ENCODE results near the gene C4BPB. TPM values are rescaled to one million over a fixed set of nuclear protein-coding genes. Genes with fewer than 3 reads are reported as not detected.
A peak's percentile ranks its signal among the peaks of the same experiment; 100 is the strongest.
"Not testable (repeated sequence)": the region's sequence is repeated elsewhere in the genome, so short reads cannot be mapped to it uniquely, and the experiment has no call there.

The C4BPB gene
- polyA plus RNA-seq, 1 donor (not counting 4 experiments of a cell fraction or from before 2014, with no cell fraction given): not detected

DNA sequence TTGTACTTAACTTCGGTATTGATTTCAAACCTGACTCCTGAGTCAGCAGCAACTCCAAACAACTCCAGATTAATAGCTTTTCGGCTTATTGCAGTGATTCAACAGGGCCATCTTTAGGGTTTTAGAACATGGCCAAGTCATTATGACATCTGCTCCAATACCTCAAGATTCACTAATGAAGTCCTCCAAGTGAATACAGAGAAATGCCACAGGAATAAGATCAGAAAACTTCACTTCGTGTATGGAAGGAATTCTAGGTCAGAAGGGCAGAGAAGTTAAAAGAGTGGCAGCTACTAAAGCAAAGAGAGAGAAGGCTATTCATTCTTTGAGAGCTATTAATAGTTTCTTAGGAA is 48.5 kb upstream of the C4BPB start:
- H3K9ac ChIP-seq (ENCODE audit: control insufficient read depth, extremely low read depth, insufficient read depth, low read length): no peak overlapping the region
- no peaks in the 10 kb centered on the region for H3K27me3 ChIP-seq (ENCODE audit: control insufficient read depth, extremely low read depth, insufficient read depth, low read length)
- H3K27ac ChIP-seq (ENCODE audit: control insufficient read depth, insufficient read depth, low read length): no peak overlapping the region
- H4K20me1 ChIP-seq (ENCODE audit: control insufficient read depth, extremely low read depth, insufficient read depth, low read length): no peaks in the 10 kb centered on the region
- no peak overlapping the region for H3K4me3 ChIP-seq (ENCODE audit: control insufficient read depth in 2 of 3, extremely low read depth in 1 of 3, insufficient read depth in 2 of 3, low read depth in 1 of 3, low read length in 3 of 3)
- no peak overlapping the region for H2AFZ ChIP-seq (ENCODE audit: control insufficient read depth, low read length)
- peaks cover 10% of the 10 kb centered on the region for H3K4me1 ChIP-seq (ENCODE audit: control insufficient read depth, extremely low read depth, insufficient read depth, low read length)
- H3K9me3 ChIP-seq (ENCODE audit: control insufficient read depth, low read depth, low read length): no peaks in the 10 kb centered on the region
- H3K36me3 ChIP-seq (ENCODE audit: control insufficient read depth in 2 of 2, extremely low read depth in 1 of 2, insufficient read depth in 2 of 2, low read length in 2 of 2): peaks cover 0 to 3% of the 10 kb centered on the region in 2 experiments
- no peak overlapping the region for H3K4me2 ChIP-seq (ENCODE audit: control insufficient read depth, extremely low read depth, insufficient read depth, low read depth, low read length)
- TF ChIP-seq, protein P1, sequence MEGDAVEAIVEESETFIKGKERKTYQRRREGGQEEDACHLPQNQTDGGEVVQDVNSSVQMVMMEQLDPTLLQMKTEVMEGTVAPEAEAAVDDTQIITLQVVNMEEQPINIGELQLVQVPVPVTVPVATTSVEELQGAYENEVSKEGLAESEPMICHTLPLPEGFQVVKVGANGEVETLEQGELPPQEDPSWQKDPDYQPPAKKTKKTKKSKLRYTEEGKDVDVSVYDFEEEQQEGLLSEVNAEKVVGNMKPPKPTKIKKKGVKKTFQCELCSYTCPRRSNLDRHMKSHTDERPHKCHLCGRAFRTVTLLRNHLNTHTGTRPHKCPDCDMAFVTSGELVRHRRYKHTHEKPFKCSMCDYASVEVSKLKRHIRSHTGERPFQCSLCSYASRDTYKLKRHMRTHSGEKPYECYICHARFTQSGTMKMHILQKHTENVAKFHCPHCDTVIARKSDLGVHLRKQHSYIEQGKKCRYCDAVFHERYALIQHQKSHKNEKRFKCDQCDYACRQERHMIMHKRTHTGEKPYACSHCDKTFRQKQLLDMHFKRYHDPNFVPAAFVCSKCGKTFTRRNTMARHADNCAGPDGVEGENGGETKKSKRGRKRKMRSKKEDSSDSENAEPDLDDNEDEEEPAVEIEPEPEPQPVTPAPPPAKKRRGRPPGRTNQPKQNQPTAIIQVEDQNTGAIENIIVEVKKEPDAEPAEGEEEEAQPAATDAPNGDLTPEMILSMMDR (optimal IDR thresholded peaks at IDR 0.05 in 1 of 3, IDR thresholded peaks at IDR 0.05 in 1 of 3, conservative IDR thresholded peaks at IDR 0.05 in 1 of 3; ENCODE audit: extremely low read depth in 1 of 3, insufficient read depth in 2 of 3, low read length in 3 of 3): no peak
- no peak for TF ChIP-seq EZH2 (IDR thresholded peaks at IDR 0.05; ENCODE audit: low read length)
- H3K9me1 ChIP-seq (ENCODE audit: control insufficient read depth, extremely low read depth, insufficient read depth, low read length): no peaks in the 10 kb centered on the region
- dilution Hi-C loops (cut with MboI; ENCODE audit: extremely low pct_ligation_motif_present, low sequenced_read_pairs): no loop called here
- DNase-seq (ENCODE audit: low read depth, low spot score) (no peak), FAIRE-seq (no peak)
- peaks cover 5% of the 10 kb centered on the region for H3K79me2 ChIP-seq (ENCODE audit: control insufficient read depth, insufficient read depth, low read length)

DNA sequence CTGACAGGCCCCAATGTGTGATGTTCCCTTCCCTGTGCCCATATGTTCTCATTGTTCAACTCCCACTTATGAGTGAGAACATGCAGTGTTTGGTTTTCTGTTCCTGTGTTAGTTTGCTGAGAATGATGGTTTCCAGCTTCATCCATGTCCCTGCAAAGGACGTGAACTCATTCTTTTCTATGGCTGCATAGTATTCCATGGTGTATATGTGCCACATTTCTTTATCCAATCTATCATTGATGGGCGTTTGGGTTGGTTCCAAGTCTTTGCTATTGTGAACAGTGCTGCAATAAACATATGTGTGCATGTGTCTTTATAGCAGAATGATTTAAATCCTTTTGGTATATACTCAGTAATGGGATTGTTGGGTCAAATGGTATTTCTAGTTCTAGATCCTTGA is 47.3 kb upstream of the C4BPB start:
- H3K9ac ChIP-seq (ENCODE audit: control insufficient read depth, extremely low read depth, insufficient read depth, low read length); H3K27ac ChIP-seq (ENCODE audit: control insufficient read depth, insufficient read depth, low read length); dilution Hi-C loops (cut with MboI; ENCODE audit: extremely low pct_ligation_motif_present, low sequenced_read_pairs); H3K9me3 ChIP-seq (ENCODE audit: control insufficient read depth, low read depth, low read length); H3K9me1 ChIP-seq (ENCODE audit: control insufficient read depth, extremely low read depth, insufficient read depth, low read length); H3K4me1 ChIP-seq (ENCODE audit: control insufficient read depth, extremely low read depth, insufficient read depth, low read length); H4K20me1 ChIP-seq (ENCODE audit: control insufficient read depth, extremely low read depth, insufficient read depth, low read length); FAIRE-seq; H3K4me3 ChIP-seq (ENCODE audit: control insufficient read depth in 2 of 3, extremely low read depth in 1 of 3, insufficient read depth in 2 of 3, low read depth in 1 of 3, low read length in 3 of 3); H3K27me3 ChIP-seq (ENCODE audit: control insufficient read depth, extremely low read depth, insufficient read depth, low read length); H3K36me3 ChIP-seq (ENCODE audit: control insufficient read depth in 2 of 2, extremely low read depth in 1 of 2, insufficient read depth in 2 of 2, low read length in 2 of 2); H2AFZ ChIP-seq (ENCODE audit: control insufficient read depth, low read length); DNase-seq (ENCODE audit: low read depth, low spot score); H3K4me2 ChIP-seq (ENCODE audit: control insufficient read depth, extremely low read depth, insufficient read depth, low read depth, low read length): not testable (repeated sequence)
- H3K79me2 ChIP-seq (ENCODE audit: control insufficient read depth, insufficient read depth, low read length): peaks cover 18% of the 10 kb centered on the region

DNA sequence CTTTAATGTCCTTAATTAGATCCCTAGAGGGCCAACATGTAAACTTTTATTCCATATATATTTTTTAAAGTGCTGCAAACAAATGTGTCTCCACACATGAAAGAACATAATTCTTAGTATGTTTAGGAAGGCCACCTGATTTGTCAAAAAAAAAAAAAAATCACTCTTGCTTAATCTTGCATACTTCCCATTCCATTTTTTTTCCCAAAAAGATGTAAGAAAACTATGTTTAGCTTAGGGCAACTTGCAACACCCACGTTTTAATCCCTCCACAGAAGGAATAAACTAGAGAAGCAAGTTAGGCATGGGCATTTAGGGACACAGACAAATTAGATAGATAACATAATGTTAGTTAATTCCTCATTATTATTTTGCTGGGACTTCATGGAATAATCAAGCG is 43.2 kb upstream of the C4BPB start:
- H2AFZ ChIP-seq (ENCODE audit: control insufficient read depth, low read length): no peak overlapping the region
- H3K4me1 ChIP-seq (ENCODE audit: control insufficient read depth, extremely low read depth, insufficient read depth, low read length): peaks cover 31% of the 10 kb centered on the region
- TF ChIP-seq, protein P1 (optimal IDR thresholded peaks at IDR 0.05 in 1 of 3, IDR thresholded peaks at IDR 0.05 in 1 of 3, conservative IDR thresholded peaks at IDR 0.05 in 1 of 3; ENCODE audit: extremely low read depth in 1 of 3, insufficient read depth in 2 of 3, low read length in 3 of 3): no peak
- no peak for TF ChIP-seq EZH2 (IDR thresholded peaks at IDR 0.05; ENCODE audit: low read length)
- no peak overlapping the region for H3K9ac ChIP-seq (ENCODE audit: control insufficient read depth, extremely low read depth, insufficient read depth, low read length)
- no peaks in the 10 kb centered on the region for H3K9me1 ChIP-seq (ENCODE audit: control insufficient read depth, extremely low read depth, insufficient read depth, low read length)
- dilution Hi-C loops (cut with MboI; ENCODE audit: extremely low pct_ligation_motif_present, low sequenced_read_pairs): no loop called here
- H3K36me3 ChIP-seq (ENCODE audit: control insufficient read depth in 2 of 2, extremely low read depth in 1 of 2, insufficient read depth in 2 of 2, low read length in 2 of 2): peaks cover 5 to 26% of the 10 kb centered on the region in 2 experiments
- H3K4me2 ChIP-seq (ENCODE audit: control insufficient read depth, extremely low read depth, insufficient read depth, low read depth, low read length): peak overlapping the region; percentile 14
- H3K79me2 ChIP-seq (ENCODE audit: control insufficient read depth, insufficient read depth, low read length): peaks cover 58% of the 10 kb centered on the region
- no peaks in the 10 kb centered on the region for H4K20me1 ChIP-seq (ENCODE audit: control insufficient read depth, extremely low read depth, insufficient read depth, low read length)
- H3K9me3 ChIP-seq (ENCODE audit: control insufficient read depth, low read depth, low read length): no peaks in the 10 kb centered on the region
- DNase-seq (ENCODE audit: low read depth, low spot score) (no peak), FAIRE-seq (no peak)
- H3K4me3 ChIP-seq (ENCODE audit: control insufficient read depth in 2 of 3, extremely low read depth in 1 of 3, insufficient read depth in 2 of 3, low read depth in 1 of 3, low read length in 3 of 3): no peak overlapping the region
- no peak overlapping the region for H3K27ac ChIP-seq (ENCODE audit: control insufficient read depth, insufficient read depth, low read length)
- H3K27me3 ChIP-seq (ENCODE audit: control insufficient read depth, extremely low read depth, insufficient read depth, low read length): no peaks in the 10 kb centered on the region
